HL-60 (cell line): ENCODE results near the gene GAK.
A peak's percentile ranks its signal among the peaks of the same experiment; 100 is the strongest.

ENCODE experiments used
- DNase-seq, 2 experiments: peaks; one replicate each; pipeline ENCODE4 v3.0.0-alpha.2; 2010 to 2020; ENCODE audit warnings: low read depth in 1 of 2, low spot score in 1 of 2
- H3K27ac ChIP-seq: fragments of 250-450 bp; sonication (Bioruptor Pico); replicated peaks from 2 replicates; pipeline ENCODE4 v1.5.1; 2020; ENCODE audit warnings: mild to moderate bottlenecking, moderate library complexity
- H3K27me3 ChIP-seq: fragments of 250-450 bp; sonication (Bioruptor Pico); 2 replicates; pipeline ENCODE4 v1.5.1; 2021; ENCODE audit warnings: mild to moderate bottlenecking, moderate library complexity; ENCODE audit not compliant: insufficient read depth, poor library complexity, severe bottlenecking
- H3K4me3 ChIP-seq: replicated peaks from 2 replicates; pipeline ENCODE4 v1.5.1; 2011; ENCODE audit warnings: mild to moderate bottlenecking, control low read depth, low read length; ENCODE audit not compliant: insufficient read depth
- CTCF ChIP-seq: IDR thresholded peaks from one replicate; pipeline ENCODE4 v1.5.1; 2011; ENCODE audit warnings: low read length, control low read depth, inconsistent platforms; ENCODE audit not compliant: insufficient read depth
- GABPA ChIP-seq: IDR thresholded peaks from 2 replicates; pipeline ENCODE4 v1.6.1; 2012; ENCODE audit warnings: low read depth
- POLR2AphosphoS5 ChIP-seq: IDR thresholded peaks from 2 replicates; pipeline ENCODE4 v1.6.1; 2012; ENCODE audit warnings: low read depth
- SPI1 ChIP-seq: IDR thresholded peaks from 2 replicates; pipeline ENCODE4 v1.6.1; 2012; ENCODE audit warnings: low read depth, mild to moderate bottlenecking, borderline replicate concordance
- TF ChIP-seq, protein P1 (sequence below): IDR thresholded peaks from 2 replicates; pipeline ENCODE4 v1.6.1; 2012; ENCODE audit warnings: low read depth; ENCODE audit not compliant: insufficient replicate concordance

GAK gene

GRCh38 chr4:827209-828081 lies 104.7 kb downstream of the GAK start:
- no peak for TF ChIP-seq SPI1
- no peak for TF ChIP-seq POLR2AphosphoS5
- no peak overlapping the region for H3K27ac ChIP-seq
- peaks cover 47% of the 10 kb centered on the region for H3K27me3 ChIP-seq
- no peak overlapping the region for H3K4me3 ChIP-seq
- no peak for DNase-seq

- H3K4me3 ChIP-seq: no peak overlapping the region
- peaks cover 47% of the 10 kb centered on the region for H3K27me3 ChIP-seq
- TF ChIP-seq GABPA (no peak), POLR2AphosphoS5 (no peak), CTCF (no peak), SPI1 (no peak)
- TF ChIP-seq, protein P1, sequence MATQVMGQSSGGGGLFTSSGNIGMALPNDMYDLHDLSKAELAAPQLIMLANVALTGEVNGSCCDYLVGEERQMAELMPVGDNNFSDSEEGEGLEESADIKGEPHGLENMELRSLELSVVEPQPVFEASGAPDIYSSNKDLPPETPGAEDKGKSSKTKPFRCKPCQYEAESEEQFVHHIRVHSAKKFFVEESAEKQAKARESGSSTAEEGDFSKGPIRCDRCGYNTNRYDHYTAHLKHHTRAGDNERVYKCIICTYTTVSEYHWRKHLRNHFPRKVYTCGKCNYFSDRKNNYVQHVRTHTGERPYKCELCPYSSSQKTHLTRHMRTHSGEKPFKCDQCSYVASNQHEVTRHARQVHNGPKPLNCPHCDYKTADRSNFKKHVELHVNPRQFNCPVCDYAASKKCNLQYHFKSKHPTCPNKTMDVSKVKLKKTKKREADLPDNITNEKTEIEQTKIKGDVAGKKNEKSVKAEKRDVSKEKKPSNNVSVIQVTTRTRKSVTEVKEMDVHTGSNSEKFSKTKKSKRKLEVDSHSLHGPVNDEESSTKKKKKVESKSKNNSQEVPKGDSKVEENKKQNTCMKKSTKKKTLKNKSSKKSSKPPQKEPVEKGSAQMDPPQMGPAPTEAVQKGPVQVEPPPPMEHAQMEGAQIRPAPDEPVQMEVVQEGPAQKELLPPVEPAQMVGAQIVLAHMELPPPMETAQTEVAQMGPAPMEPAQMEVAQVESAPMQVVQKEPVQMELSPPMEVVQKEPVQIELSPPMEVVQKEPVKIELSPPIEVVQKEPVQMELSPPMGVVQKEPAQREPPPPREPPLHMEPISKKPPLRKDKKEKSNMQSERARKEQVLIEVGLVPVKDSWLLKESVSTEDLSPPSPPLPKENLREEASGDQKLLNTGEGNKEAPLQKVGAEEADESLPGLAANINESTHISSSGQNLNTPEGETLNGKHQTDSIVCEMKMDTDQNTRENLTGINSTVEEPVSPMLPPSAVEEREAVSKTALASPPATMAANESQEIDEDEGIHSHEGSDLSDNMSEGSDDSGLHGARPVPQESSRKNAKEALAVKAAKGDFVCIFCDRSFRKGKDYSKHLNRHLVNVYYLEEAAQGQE: no peak
- H3K27ac ChIP-seq: no peak overlapping the region
- DNase-seq: no peak
Measured at GRCh38 chr4:826508-827208, 105.5 kb downstream of the GAK start.

- TF ChIP-seq POLR2AphosphoS5: no peak
- no peak for TF ChIP-seq CTCF
- TF ChIP-seq SPI1: no peak
- TF ChIP-seq, protein P1: no peak
- TF ChIP-seq GABPA: no peak
- no peak within 1 kb of the TSS for H3K4me3 ChIP-seq
- no peak within 1 kb of the TSS for H3K27ac ChIP-seq
- peaks cover 47% of the 10 kb centered on the region for H3K27me3 ChIP-seq
- no peak for DNase-seq
Measured at GRCh38 chr4:825971-826330, 106.2 kb downstream of the GAK start, which contains the start of gene CPLX1. TSS of gene CPLX1 (minus strand) at chr4:826129. CDS start at chr4:824522, 1,607 bp downstream.

DNA sequence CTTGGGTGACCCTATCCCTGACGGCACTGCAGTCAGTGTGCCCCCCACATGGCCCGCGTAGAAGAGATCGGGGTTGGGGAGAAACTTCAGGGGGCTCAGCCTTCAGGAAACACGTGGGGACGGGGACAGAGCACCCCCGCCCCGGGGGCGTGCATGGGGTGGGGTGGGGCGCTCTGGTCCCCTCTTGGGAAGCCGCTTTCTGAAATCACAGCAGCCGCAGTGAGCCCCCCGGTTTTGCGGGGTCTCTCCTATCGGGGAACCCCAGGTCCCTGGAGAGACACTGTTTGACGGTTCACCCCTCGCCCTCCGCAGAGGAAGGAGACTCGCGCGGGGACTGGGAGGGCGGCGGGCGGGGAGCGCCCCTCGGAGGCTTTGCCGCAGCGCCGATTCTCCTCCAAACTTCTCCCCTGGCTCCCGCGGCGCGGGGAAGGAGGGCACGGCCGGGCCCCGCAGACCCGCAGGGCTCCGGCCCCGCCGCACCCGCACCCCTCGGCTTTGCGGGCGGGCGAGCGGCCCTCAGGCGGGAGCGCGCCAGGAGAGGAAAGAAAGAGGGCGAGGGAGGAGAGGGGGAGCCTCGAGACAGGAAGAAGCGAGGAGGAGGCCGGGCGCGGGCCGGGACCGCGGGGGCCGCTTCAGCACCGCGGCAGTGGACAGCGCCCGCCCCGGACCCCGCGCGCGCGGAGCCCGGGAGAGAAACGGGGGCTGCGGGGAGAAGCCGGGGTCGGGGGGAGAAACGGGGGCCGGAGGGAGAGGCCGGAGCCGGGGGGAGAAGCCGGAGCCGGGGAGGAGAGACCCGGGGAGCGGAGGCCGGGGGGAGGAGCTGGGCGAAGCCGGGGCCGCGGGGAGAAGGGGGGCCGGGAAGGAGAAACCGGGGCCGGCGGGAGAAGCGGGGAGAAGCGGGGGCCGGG lies 106.8 kb downstream of the GAK start:
- TF ChIP-seq CTCF (no peak), GABPA (no peak), POLR2AphosphoS5 (no peak)
- TF ChIP-seq, protein P1: peak; percentile 93
- Histone ChIP-seq H3K27me3 (peaks cover 47% of the 10 kb centered on the region), H3K4me3 (no peak overlapping the region), H3K27ac (no peak overlapping the region)
- no peak for DNase-seq
